Mucosa of rectum (tissue), 2 donors: ENCODE results near the gene IMPA2.

Experiments
- H3K27ac ChIP-seq, 2 donors: one replicate each; pipeline ENCODE4 v1.7.0; 2013; ENCODE audit warnings: inconsistent platforms in 2 of 2, low read depth in 2 of 2, low read length in 2 of 2
- H3K27me3 ChIP-seq, 2 donors: one replicate each; pipeline ENCODE4 v1.7.0; 2013; ENCODE audit warnings: low read length in 2 of 2; ENCODE audit not compliant: control insufficient read depth in 2 of 2, insufficient read depth in 2 of 2
- H3K36me3 ChIP-seq, 2 donors: one replicate each; pipeline ENCODE4 v1.7.0; 2013; ENCODE audit warnings: low read length in 2 of 2; ENCODE audit not compliant: control insufficient read depth in 2 of 2, insufficient read depth in 2 of 2
- H3K4me1 ChIP-seq, 2 donors: one replicate each; pipeline ENCODE4 v1.7.0; 2013; ENCODE audit warnings: low read length in 2 of 2, mild to moderate bottlenecking in 1 of 2; ENCODE audit not compliant: control insufficient read depth in 2 of 2, insufficient read depth in 2 of 2
- H3K4me3 ChIP-seq, 2 donors: one replicate each; pipeline ENCODE4 v1.7.0; 2013; ENCODE audit warnings: low read length in 2 of 2
- H3K9ac ChIP-seq, 2 donors: one replicate each; pipeline ENCODE4 v1.7.0; 2013; ENCODE audit warnings: low read length in 2 of 2, low read depth in 1 of 2, mild to moderate bottlenecking in 1 of 2
- H3K9me3 ChIP-seq, 2 donors: one replicate each; pipeline ENCODE4 v1.7.0; 2013; ENCODE audit warnings: low read length in 2 of 2; ENCODE audit not compliant: control insufficient read depth in 2 of 2
- donor health status: healthy.
- donor health status: Normal muscosa, but diverticular disease.

IMPA2 gene

GRCh38 chr18:11995445-11996189 lies 14.3 kb downstream of the IMPA2 start:
- Histone ChIP-seq H3K9me3 (no peaks in the 10 kb centered on the region), H3K36me3 (no peaks in the 10 kb centered on the region), H3K9ac (peak overlapping the region; percentile 3 to 45), H3K4me3 (peak overlapping the region in 1 of 2 donors; percentile 26), H3K27me3 (no peaks in the 10 kb centered on the region), H3K27ac (peak overlapping the region; percentile 69 to 79), H3K4me1 (peaks cover 27 to 43% of the 10 kb centered on the region in 2 donors)

GRCh38 chr18:11996190-11996754 lies 15.0 kb downstream of the IMPA2 start:
- H3K9ac ChIP-seq: peak overlapping the region; percentile 3 to 32
- peaks cover 28 to 44% of the 10 kb centered on the region in 2 donors for H3K4me1 ChIP-seq
- no peaks in the 10 kb centered on the region for H3K9me3 ChIP-seq
- H3K4me3 ChIP-seq: no peak overlapping the region
- H3K27ac ChIP-seq: peak overlapping the region; percentile 69 to 79
- H3K27me3 ChIP-seq: no peaks in the 10 kb centered on the region
- no peaks in the 10 kb centered on the region for H3K36me3 ChIP-seq

GRCh38 chr18:11996907-11997306 lies 15.6 kb downstream of the IMPA2 start:
- H3K27me3 ChIP-seq: no peaks in the 10 kb centered on the region
- H3K9me3 ChIP-seq: no peaks in the 10 kb centered on the region
- H3K4me1 ChIP-seq: peaks cover 34 to 50% of the 10 kb centered on the region in 2 donors
- H3K9ac ChIP-seq: peak overlapping the region in 1 of 2 donors; percentile 3
- H3K36me3 ChIP-seq: no peaks in the 10 kb centered on the region
- H3K4me3 ChIP-seq: no peak overlapping the region
- peak overlapping the region in 1 of 2 donors; percentile 5 for H3K27ac ChIP-seq

GRCh38 chr18:11997466-11997865 lies 16.2 kb downstream of the IMPA2 start:
- no peaks in the 10 kb centered on the region for H3K36me3 ChIP-seq
- H3K9ac ChIP-seq: no peak overlapping the region
- H3K4me1 ChIP-seq: peaks cover 34 to 54% of the 10 kb centered on the region in 2 donors
- H3K27me3 ChIP-seq: no peaks in the 10 kb centered on the region
- no peaks in the 10 kb centered on the region for H3K9me3 ChIP-seq
- H3K27ac ChIP-seq: no peak overlapping the region
- no peak overlapping the region for H3K4me3 ChIP-seq

- Histone ChIP-seq H3K9ac (no peak overlapping the region), H3K27ac (peak overlapping the region; percentile 18 to 38)
These were observed 16.9 kb downstream of the IMPA2 start for GRCh38 chr18:11998193-11998592.

GRCh38 chr18:11999429-11999828 lies 18.1 kb downstream of the IMPA2 start:
- Histone ChIP-seq H3K4me1 (peaks cover 31 to 59% of the 10 kb centered on the region in 2 donors), H3K27me3 (no peaks in the 10 kb centered on the region), H3K9me3 (no peaks in the 10 kb centered on the region), H3K9ac (no peak overlapping the region), H3K27ac (peak overlapping the region; percentile 84 to 90), H3K36me3 (no peaks in the 10 kb centered on the region), H3K4me3 (no peak overlapping the region)

More at GRCh38 chr18:11998193-11998592, 16.9 kb downstream of the IMPA2 start:
- Histone ChIP-seq H3K4me3 (no peak overlapping the region), H3K4me1 (peaks cover 34 to 56% of the 10 kb centered on the region in 2 donors), H3K27me3 (no peaks in the 10 kb centered on the region), H3K36me3 (no peaks in the 10 kb centered on the region), H3K9me3 (no peaks in the 10 kb centered on the region)

- Histone ChIP-seq H3K27me3 (no peaks in the 10 kb centered on the region), H3K9me3 (no peaks in the 10 kb centered on the region), H3K27ac (peak overlapping the region; percentile 84 to 90), H3K4me1 (peaks cover 29 to 59% of the 10 kb centered on the region in 2 donors), H3K4me3 (no peak overlapping the region), H3K9ac (peak overlapping the region in 1 of 2 donors; percentile 27), H3K36me3 (peaks cover 0 to 2% of the 10 kb centered on the region in 2 donors)
These were observed 18.9 kb downstream of the IMPA2 start for GRCh38 chr18:12000072-12000659.

- no peaks in the 10 kb centered on the region for H3K27me3 ChIP-seq
- peaks cover 28 to 57% of the 10 kb centered on the region in 2 donors for H3K4me1 ChIP-seq
- peak overlapping the region; percentile 54 to 67 for H3K9ac ChIP-seq
- H3K27ac ChIP-seq: peak overlapping the region; percentile 84 to 90
- H3K4me3 ChIP-seq: peak overlapping the region in 1 of 2 donors; percentile 29
- H3K9me3 ChIP-seq: no peaks in the 10 kb centered on the region
- H3K36me3 ChIP-seq: peaks cover 0 to 9% of the 10 kb centered on the region in 2 donors
These were observed 20.1 kb downstream of the IMPA2 start for GRCh38 chr18:12001421-12001820.

- Histone ChIP-seq H3K9me3 (no peaks in the 10 kb centered on the region), H3K9ac (peak overlapping the region in 1 of 2 donors; percentile 30), H3K27me3 (no peaks in the 10 kb centered on the region), H3K4me1 (peaks cover 33 to 71% of the 10 kb centered on the region in 2 donors), H3K36me3 (peaks cover 0 to 12% of the 10 kb centered on the region in 2 donors), H3K27ac (peak overlapping the region; percentile 56 to 72), H3K4me3 (no peak overlapping the region)
These were observed 22.6 kb downstream of the IMPA2 start for GRCh38 chr18:12003894-12004293.
